ENCODE measurements around the gene PACRG.

PACRG gene

GRCh38 chr6:163262080-163262479 is 534.3 kb downstream of the PACRG start:
- DNase-seq (ENCODE audit: low read depth in 2 of 3, low spot score in 2 of 3): no peak

DNA sequence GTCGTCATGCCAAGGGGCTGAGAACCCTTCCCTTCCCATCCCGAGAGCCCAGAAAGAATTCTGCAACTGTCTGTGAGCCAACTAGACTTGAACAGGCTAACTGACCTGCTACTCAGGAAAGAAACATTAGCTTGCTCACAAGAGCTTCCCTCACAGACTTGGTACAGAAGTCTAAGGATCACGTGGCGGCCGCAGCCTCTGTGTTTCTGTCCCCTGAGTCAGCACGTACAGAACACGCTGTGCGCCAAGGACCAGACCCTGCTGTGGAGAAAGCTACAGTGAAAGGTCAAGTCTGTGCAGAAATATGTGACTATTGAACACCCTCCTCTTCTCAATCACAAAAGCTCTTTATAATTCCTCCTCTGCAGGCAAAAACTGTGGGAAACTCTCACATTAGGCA is 535.4 kb downstream of the PACRG start:
- no peak for DNase-seq (ENCODE audit: low read depth in 2 of 3, low spot score in 2 of 3)

- no peak for DNase-seq (ENCODE audit: low read depth in 2 of 3, low spot score in 2 of 3)
These were observed 536.4 kb downstream of the PACRG start for GRCh38 chr6:163263998-163264661.

GRCh38 chr6:163264662-163265035 is 536.9 kb downstream of the PACRG start:
- no peak for DNase-seq (ENCODE audit: low read depth in 2 of 3, low spot score in 2 of 3)

DNA sequence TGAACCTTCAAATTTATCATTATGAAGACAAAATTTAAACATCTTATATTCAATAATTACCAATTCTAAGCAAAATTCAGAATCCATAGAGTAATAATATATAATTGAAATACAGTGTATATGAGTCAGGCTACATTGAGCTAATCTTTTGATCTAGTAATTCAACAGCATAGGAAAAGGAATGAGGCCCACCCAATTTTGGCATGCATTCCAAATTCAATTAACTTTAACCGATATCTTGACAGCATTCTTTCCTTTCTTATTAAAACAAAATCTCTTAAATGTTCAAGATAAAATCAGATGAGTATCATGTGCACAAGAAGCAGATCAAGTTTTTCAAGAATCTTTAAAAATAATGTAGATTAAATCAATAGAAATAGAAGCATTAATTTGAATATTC is 553.9 kb downstream of the PACRG start:
- DNase-seq (ENCODE audit: low read depth in 2 of 3, low spot score in 2 of 3): no peak

DNA sequence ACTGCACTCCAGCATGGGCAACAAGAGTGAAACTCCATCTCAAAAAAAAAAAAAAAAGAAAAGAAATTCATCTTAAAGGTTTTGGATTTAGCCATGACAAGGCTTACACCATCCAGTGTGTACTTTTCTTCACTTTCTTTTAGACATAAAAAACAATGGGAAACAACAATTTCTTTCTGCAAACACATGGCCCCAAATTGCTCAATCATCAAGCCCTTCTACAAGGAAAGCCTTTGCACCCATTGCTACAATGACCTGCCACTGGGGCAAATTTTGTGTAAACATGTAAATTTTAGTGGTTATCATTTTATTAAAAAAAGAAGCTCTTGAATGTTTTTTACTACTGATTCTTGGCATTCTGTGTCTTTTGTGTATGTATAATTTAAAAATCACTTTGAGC is 554.9 kb downstream of the PACRG start:
- no peak for DNase-seq (ENCODE audit: low read depth in 2 of 3, low spot score in 2 of 3)

DNA sequence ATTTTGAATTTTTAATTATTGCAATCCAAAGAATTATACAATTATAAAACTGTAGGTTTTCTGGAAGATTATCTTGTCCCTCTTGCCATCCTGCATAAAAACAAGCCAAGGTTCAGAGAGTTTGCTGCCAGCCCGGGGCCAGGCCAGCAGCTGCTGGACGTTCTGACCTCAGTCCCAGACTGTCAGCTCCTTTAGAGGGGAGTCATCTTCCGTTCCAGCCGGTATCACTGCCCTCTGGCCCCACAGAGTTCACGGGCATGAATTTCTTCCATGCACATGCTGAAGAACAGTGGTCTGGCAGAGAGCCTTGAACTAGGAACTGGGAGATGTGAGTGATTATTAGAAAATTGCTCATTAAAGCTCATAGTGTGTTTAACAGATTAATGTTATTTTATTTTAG is 556.4 kb downstream of the PACRG start:
- DNase-seq (ENCODE audit: low read depth in 2 of 3, low spot score in 2 of 3): no peak

- no peak for DNase-seq (ENCODE audit: low read depth in 2 of 3, low spot score in 2 of 3)
These were observed 557.9 kb downstream of the PACRG start for GRCh38 chr6:163285691-163286090.

GRCh38 chr6:163287626-163288025 is 559.9 kb downstream of the PACRG start:
- DNase-seq (ENCODE audit: low read depth in 2 of 3, low spot score in 2 of 3): no peak

GRCh38 chr6:163288066-163288465 is 560.3 kb downstream of the PACRG start:
- DNase-seq (ENCODE audit: low read depth in 2 of 3, low spot score in 2 of 3): no peak

DNA sequence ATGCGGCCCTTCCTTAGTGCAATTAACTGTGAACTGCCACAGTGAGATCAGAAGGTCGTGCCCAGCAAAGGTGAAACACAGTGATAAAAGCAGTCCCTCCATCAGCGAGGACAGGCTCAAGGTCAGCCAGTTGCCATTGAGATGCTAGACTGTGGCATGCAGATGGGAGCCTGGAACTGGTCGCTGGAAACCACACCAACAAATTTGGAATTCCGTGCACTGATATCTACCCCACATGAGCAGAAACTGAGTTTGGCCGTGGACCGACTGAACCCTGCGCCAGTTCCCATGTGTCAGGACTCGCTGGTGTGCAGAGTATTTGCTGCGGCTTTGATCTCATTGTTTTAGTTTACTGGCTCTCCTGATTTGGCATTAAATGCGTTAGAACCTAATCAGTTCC is 561.1 kb downstream of the PACRG start:
- DNase-seq (ENCODE audit: low read depth in 2 of 3, low spot score in 2 of 3): no peak

DNA sequence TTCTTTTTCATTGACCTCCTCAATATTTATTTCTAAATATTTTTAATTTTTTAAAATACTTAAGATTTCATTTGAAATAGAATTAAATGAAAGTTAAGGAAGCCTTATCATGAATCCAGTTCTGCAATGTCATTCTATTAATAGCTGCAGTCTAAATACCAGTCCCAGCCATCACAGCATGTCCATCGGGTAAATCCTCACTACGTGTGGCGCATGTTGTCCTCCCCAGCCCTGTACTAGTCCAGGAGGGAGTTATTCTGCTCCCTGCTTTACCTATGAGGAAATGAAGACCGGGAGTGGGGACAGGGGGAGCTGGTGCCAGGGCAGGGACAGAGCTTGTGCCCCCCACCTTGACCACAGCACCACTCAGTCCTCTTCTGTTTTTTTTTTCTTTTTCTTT is 561.7 kb downstream of the PACRG start:
- no peak for DNase-seq (ENCODE audit: low read depth in 2 of 3, low spot score in 2 of 3)

- no peak for DNase-seq (ENCODE audit: low read depth in 2 of 3, low spot score in 2 of 3)
These were observed 562.9 kb downstream of the PACRG start for GRCh38 chr6:163290545-163291274.

DNA sequence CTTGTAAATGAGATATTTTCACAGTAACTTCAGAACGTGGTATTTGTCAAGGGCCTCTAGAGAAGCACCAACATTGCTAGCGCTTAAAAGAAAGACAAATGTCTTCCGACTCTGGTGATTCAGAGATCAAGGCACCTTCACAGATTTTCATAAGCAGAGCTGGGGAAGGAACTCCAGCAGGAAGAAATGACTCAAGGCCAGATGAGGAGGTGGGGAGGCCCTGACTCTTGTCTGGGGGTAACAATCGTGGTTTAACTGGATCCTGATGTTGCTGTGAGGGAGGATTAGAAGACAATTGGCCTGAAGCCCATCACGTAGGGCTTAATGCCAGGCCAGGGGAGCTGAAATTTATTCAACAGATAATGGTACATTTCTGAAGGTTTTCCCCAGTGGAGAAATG is 563.8 kb downstream of the PACRG start:
- no peak for DNase-seq (ENCODE audit: low read depth in 2 of 3, low spot score in 2 of 3)

- no peak for DNase-seq (ENCODE audit: low read depth in 2 of 3, low spot score in 2 of 3)
These were observed 565.5 kb downstream of the PACRG start for GRCh38 chr6:163293286-163293685.

- no peak for DNase-seq (ENCODE audit: low read depth in 2 of 3, low spot score in 2 of 3)
These were observed 567.0 kb downstream of the PACRG start for GRCh38 chr6:163294734-163295133.

DNA sequence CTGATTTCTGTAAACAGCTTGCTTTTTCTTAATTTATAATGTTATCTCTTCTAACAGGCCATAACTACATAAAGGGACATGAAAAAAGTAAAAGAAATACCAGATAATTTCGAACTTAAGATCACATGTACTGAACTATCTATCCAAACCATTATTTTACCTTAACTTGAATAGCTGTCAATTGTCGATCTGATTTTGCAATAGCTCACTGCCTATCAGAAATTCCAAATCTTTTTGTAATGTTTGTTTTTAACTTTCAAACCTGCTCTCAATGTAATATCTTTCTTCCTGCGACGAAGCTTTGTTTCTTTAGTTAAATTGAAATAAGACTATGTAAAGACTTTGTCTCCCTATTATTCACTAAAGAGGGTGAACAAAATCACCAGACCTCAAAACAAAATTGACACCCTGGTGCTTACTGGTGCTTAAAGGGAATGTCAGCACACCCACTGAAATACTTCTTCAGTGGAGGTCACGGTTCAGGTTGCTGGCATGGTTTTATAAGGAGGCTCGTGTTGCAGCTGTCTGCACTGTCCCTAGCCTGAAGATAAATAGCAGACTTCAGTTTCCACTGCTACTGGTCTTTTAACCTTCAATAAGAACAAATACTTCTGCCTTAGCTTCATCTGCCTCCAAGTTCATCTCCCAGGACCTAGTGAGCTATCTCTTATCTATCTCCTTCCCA is 569.2 kb downstream of the PACRG start:
- DNase-seq (ENCODE audit: low read depth in 2 of 3, low spot score in 2 of 3): no peak

- DNase-seq (ENCODE audit: low read depth in 2 of 3, low spot score in 2 of 3): no peak
These were observed 570.5 kb downstream of the PACRG start for GRCh38 chr6:163298079-163298830.

DNA sequence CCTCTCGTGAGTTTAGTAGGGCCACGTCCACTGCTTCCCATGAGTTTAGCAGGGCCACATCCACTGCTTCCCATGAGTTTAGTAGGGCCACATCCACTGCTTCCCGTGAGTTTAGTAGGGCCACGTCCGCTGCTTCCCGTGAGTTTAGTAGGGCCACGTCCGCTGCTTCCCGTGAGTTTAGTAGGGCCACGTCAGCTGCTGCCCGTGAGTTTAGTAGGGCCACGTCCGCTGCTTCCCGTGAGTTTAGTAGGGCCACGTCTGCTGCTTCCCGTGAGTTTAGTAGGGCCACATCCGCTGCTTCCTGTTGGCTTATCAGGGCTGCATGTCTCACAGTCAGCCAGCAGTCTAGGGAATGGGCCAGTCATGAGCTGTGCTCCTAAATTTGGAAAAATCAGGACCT is 573.1 kb downstream of the PACRG start:
- no peak for DNase-seq (ENCODE audit: low read depth in 2 of 3, low spot score in 2 of 3)

- DNase-seq (ENCODE audit: low read depth in 2 of 3, low spot score in 2 of 3): no peak
These were observed 574.2 kb downstream of the PACRG start for GRCh38 chr6:163301726-163302635.

DNA sequence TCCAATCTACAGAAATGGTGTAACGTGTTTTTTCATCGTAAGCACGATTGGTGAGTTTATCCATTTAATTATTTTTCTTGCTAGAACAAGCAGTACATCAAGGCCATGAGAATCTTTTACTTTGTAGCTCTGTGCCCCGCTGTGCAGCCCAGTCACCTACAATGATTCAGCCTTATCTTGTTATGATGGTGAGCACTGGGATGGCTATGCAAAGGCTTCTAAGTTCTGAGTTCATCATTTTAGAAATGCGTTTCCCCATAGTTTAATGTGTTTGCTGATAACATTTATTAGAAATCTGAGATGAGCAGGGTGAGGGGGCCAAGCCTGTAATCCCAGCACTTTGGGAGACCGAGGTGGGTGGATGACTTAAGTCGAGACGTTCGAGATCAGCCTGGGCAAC is 575.0 kb downstream of the PACRG start:
- DNase-seq (ENCODE audit: low read depth in 2 of 3, low spot score in 2 of 3): no peak
